Calu3 (cell line): ENCODE measurements around the gene SLC25A27. TPM values are rescaled to one million over a fixed set of nuclear protein-coding genes. Genes with fewer than 3 reads are reported as not detected.

Source experiments
- BruUV-seq: library from RNA; stranded (reverse); fragments of 400-500 nt; replicated peaks from 2 replicates; lab custom pipeline; 2021; lab: Mats Ljungman, UMichigan
- CTCF ChIA-PET: fragments of 300-600 bp; sonication (Branson Sonifier 250); formaldehyde crosslinking; loops from one replicate; lab custom pipeline; 2022; ENCODE audit warnings: antibody characterized with exemption; lab: Charles Lee
- DNase-seq: peaks from one replicate; pipeline ENCODE4 v3.0.0; 2022
- H3K27ac Mint-ChIP-seq: one replicate; pipeline ENCODE4 v1.8.0; 2022; ENCODE audit warnings: mixed read lengths; ENCODE audit not compliant: unreplicated experiment
- H3K27me3 Mint-ChIP-seq: one replicate; pipeline ENCODE4 v1.8.0; 2022; ENCODE audit warnings: mixed read lengths; ENCODE audit not compliant: unreplicated experiment
- H3K36me3 Mint-ChIP-seq: one replicate; pipeline ENCODE4 v1.8.0; 2022; ENCODE audit warnings: mild to moderate bottlenecking, moderate library complexity, mixed read lengths; ENCODE audit not compliant: insufficient read depth, unreplicated experiment
- H3K4me1 Mint-ChIP-seq: one replicate; pipeline ENCODE4 v1.8.0; 2022; ENCODE audit warnings: mild to moderate bottlenecking, low read depth, mixed read lengths; ENCODE audit not compliant: unreplicated experiment
- H3K4me3 Mint-ChIP-seq: one replicate; pipeline ENCODE4 v1.8.0; 2022; ENCODE audit warnings: mild to moderate bottlenecking, low read depth, moderate library complexity, mixed read lengths; ENCODE audit not compliant: unreplicated experiment
- H3K9me3 Mint-ChIP-seq: one replicate; pipeline ENCODE4 v1.8.0; 2022; ENCODE audit warnings: low read depth, mixed read lengths; ENCODE audit not compliant: unreplicated experiment
- CTCF ChIP-seq: fragments of 200-600 bp; IDR thresholded peaks from one replicate; pipeline ENCODE4 v1.8.0; 2022; ENCODE audit warnings: antibody characterized with exemption; ENCODE audit not compliant: unreplicated experiment
- intact Hi-C: fragments of 100-400 bp; cut with micrococcal nuclease; formaldehyde crosslinking; loops from one replicate; pipeline ENCODE4 v1.10.0; 2022; ENCODE audit not compliant: unreplicated experiment
- total RNA-seq: library from RNA; stranded (reverse); gene quantifications from 2 replicates; pipeline ENCODE4 v1.2.3, GENCODE V29; 2022

The SLC25A27 gene
- total RNA-seq, 1 experiment from 2014 or later = 8.8 TPM

- DNase-seq = no peak
- no peak for TF ChIP-seq CTCF
- BruUV-seq = no TSS peak
- intact Hi-C loops = no loop called here
- H3K27ac Mint-ChIP-seq = no peak overlapping the region
- no peak overlapping the region for H3K4me3 Mint-ChIP-seq
- H3K27me3 Mint-ChIP-seq = no peaks in the 10 kb centered on the region
- no peaks in the 10 kb centered on the region for H3K4me1 Mint-ChIP-seq
- no peaks in the 10 kb centered on the region for H3K36me3 Mint-ChIP-seq
- CTCF ChIA-PET = no interaction called here
- no peaks in the 10 kb centered on the region for H3K9me3 Mint-ChIP-seq
Measured at GRCh38 chr6:46610862-46611553, 41.8 kb upstream of the SLC25A27 start.

GRCh38 chr6:46612645-46613044 is 40.1 kb upstream of the SLC25A27 start:
- DNase-seq = no peak

GRCh38 chr6:46618726-46619125 is 34.0 kb upstream of the SLC25A27 start:
- Mint-ChIP-seq H3K27me3 (no peaks in the 10 kb centered on the region), H3K4me3 (no peak overlapping the region), H3K9me3 (no peaks in the 10 kb centered on the region), H3K27ac (no peak overlapping the region), H3K36me3 (no peaks in the 10 kb centered on the region), H3K4me1 (peaks cover 8% of the 10 kb centered on the region)
- BruUV-seq = no TSS peak
- intact Hi-C loops = no loop called here
- DNase-seq = no peak
- CTCF ChIA-PET = no interaction called here
- no peak for TF ChIP-seq CTCF

More at GRCh38 chr6:46612645-46613044, 40.1 kb upstream of the SLC25A27 start:
- Mint-ChIP-seq H3K27ac (no peak overlapping the region), H3K27me3 (no peaks in the 10 kb centered on the region), H3K4me3 (no peak overlapping the region), H3K4me1 (peaks cover 8% of the 10 kb centered on the region), H3K36me3 (no peaks in the 10 kb centered on the region), H3K9me3 (no peaks in the 10 kb centered on the region)
- intact Hi-C loops = no loop called here
- CTCF ChIA-PET = no interaction called here
- no TSS peak for BruUV-seq
- no peak for TF ChIP-seq CTCF

GRCh38 chr6:46626228-46626909 is 26.4 kb upstream of the SLC25A27 start:
- BruUV-seq = no TSS peak
- peak; percentile 36 for TF ChIP-seq CTCF
- H3K36me3 Mint-ChIP-seq = no peaks in the 10 kb centered on the region
- no peak overlapping the region for H3K27ac Mint-ChIP-seq
- CTCF ChIA-PET = no interaction called here
- intact Hi-C loops = loop anchor here (1.0 to 10.0 kb wide), 4 partner anchors 134 to 539 kb away; partner anchors contain the start of gene RCAN2
- H3K9me3 Mint-ChIP-seq = no peaks in the 10 kb centered on the region
- DNase-seq = peak; percentile 16
- H3K4me1 Mint-ChIP-seq = no peaks in the 10 kb centered on the region
- H3K27me3 Mint-ChIP-seq = no peaks in the 10 kb centered on the region
- no peak overlapping the region for H3K4me3 Mint-ChIP-seq
